ENCODE measurements around the gene SOX4.

The SOX4 gene

GRCh38 chr6:21615504-21615903 is 22.0 kb downstream of the SOX4 start:
- DNase-seq: no peak

DNA sequence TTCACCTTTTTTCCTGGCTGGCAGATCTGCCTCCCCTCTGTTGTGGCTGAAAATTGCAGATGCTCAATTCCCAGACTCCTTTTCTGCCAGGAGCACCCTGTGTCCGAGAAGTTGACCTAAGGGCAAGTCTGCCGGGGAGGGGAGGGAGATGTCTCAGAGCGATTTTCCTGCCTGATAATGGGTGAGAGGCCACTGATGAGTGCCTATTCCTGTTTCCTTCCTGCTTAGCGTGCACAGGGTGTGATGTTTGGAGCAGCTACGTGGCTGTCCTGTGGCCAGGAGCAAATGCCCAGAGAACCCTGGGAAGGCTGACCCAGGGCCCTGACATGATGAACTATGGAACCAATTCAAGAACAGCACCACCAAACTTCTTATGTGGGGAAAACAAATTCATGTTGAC is 22.5 kb downstream of the SOX4 start:
- DNase-seq: no peak

DNA sequence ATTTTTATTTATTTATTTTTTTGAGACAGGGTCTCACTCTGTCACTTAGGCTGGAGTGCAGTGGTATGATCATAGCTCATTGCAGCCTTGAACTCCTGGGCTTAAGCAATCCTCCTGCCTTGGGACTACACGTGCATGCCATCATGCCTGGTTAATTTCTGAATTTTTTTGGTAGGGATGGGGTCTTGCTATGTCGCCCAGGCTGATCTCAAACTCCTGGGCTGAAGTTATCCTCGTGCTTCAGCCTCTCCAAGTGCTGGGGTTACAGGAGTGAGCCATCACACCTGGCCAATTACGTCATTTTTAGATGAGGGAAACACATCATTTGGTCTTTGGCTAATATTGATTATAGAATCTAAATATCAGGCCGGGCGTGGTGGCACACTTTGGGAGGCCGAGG is 32.1 kb downstream of the SOX4 start:
- no peak for DNase-seq

DNA sequence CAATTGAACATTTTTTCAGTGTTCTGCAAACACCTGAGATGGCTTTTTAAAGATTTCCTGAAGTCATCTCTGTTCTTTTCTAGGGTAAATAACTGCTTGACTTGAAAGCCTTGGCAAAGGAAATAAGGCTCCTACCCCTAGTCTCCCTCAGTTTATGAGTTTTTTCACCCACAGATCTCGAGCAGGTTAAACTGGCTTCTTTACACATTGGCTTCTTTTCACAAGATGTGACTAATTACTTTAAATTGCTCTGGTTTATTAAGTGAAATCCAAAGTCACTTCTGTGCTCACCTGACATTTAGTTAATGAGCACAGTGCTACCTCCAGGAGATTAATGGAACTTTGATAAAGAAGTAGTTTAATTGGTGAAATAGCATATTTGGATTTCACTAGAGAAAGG is 33.2 kb downstream of the SOX4 start:
- DNase-seq: no peak

DNA sequence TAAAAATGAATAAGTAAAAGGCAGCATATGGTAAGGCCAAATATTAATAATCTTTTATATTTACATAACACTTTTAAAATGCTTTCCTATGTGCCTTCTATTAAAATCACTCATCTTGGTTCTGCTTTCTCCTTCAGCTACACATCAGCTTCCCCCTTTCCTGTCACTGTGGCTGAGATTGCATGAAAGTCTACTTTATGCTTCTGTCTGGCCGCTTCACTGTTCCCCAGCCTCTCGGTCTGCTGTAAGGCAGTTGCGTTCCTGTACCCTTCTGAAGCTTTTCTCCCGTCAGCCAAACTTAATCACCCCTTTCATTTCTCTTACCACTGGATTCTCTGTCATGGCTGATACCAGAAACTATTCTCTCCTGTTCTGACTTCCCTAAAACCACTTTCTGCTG is 34.6 kb downstream of the SOX4 start:
- DNase-seq: no peak

- no peak for DNase-seq
These were observed 40.1 kb downstream of the SOX4 start for GRCh38 chr6:21633511-21634109.

DNA sequence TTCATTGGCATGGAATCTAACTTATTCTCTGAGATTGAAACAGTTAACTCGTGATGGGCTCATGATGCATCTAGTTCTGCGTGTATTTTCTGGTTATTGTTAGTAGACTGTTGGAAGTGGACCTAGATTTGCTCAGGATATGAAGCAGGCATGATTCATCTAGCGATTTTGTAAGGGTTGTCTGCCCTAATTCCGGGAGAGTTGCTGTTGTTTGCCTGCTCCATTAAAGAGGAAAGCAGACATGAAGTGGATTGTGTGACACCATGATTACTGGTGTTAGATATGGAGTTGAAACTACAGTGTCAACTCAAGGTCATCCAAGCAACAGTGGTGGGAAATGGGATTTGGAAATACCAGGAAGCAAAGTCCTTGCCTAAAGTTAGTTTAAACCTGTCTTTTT is 41.0 kb downstream of the SOX4 start:
- DNase-seq: peak; percentile 72

- no peak for DNase-seq
These were observed 43.3 kb downstream of the SOX4 start for GRCh38 chr6:21636876-21637275.

GRCh38 chr6:21639316-21639715 is 45.8 kb downstream of the SOX4 start:
- no peak for DNase-seq

Data from EL (cell line).